Measurements from ENCODE around the gene RFX2.

The RFX2 gene

GRCh38 chr19:6059988-6060599 lies 50.2 kb downstream of the RFX2 start:
- no peak for DNase-seq (ENCODE audit: low read depth in 2 of 2)

- no peak for DNase-seq (ENCODE audit: low read depth in 2 of 2)
Observed at GRCh38 chr19:6059396-6059947, 50.8 kb downstream of the RFX2 start.

- DNase-seq (ENCODE audit: low read depth in 2 of 2): no peak
Observed at GRCh38 chr19:6058518-6059201, 51.6 kb downstream of the RFX2 start.

- DNase-seq (ENCODE audit: low read depth in 2 of 2): no peak
Observed at GRCh38 chr19:6057651-6058517, 52.4 kb downstream of the RFX2 start.

- DNase-seq (ENCODE audit: low read depth in 2 of 2): no peak
Observed at GRCh38 chr19:6056801-6057650, 53.3 kb downstream of the RFX2 start.

- DNase-seq (ENCODE audit: low read depth in 2 of 2): no peak
Observed at GRCh38 chr19:6056282-6056741, 54.0 kb downstream of the RFX2 start.

GRCh38 chr19:6055013-6055795 lies 55.1 kb downstream of the RFX2 start:
- no peak for DNase-seq (ENCODE audit: low read depth in 2 of 2)

- peak; percentile 55 to 64 for DNase-seq (ENCODE audit: low read depth in 2 of 2)
Observed at GRCh38 chr19:6048793-6049405, 61.4 kb downstream of the RFX2 start.

- DNase-seq (ENCODE audit: low read depth in 2 of 2): no peak
Observed at GRCh38 chr19:6048348-6048747, 62.0 kb downstream of the RFX2 start.

GRCh38 chr19:6047741-6048251 lies 62.5 kb downstream of the RFX2 start:
- DNase-seq (ENCODE audit: low read depth in 2 of 2): no peak

GRCh38 chr19:6047256-6047655 lies 63.0 kb downstream of the RFX2 start:
- no peak for DNase-seq (ENCODE audit: low read depth in 2 of 2)

- no peak for DNase-seq (ENCODE audit: low read depth in 2 of 2)
Observed at GRCh38 chr19:6045108-6045507, 65.2 kb downstream of the RFX2 start.

GRCh38 chr19:6044056-6044805 lies 66.1 kb downstream of the RFX2 start:
- DNase-seq (ENCODE audit: low read depth in 2 of 2): no peak

- DNase-seq (ENCODE audit: low read depth in 2 of 2): no peak
Observed at GRCh38 chr19:6042776-6043726, 67.2 kb downstream of the RFX2 start.

- DNase-seq (ENCODE audit: low read depth in 2 of 2): no peak
Observed at GRCh38 chr19:6041991-6042481, 68.3 kb downstream of the RFX2 start.

GRCh38 chr19:6041071-6041470 lies 69.2 kb downstream of the RFX2 start:
- no peak for DNase-seq (ENCODE audit: low read depth in 2 of 2)

- no peak for DNase-seq (ENCODE audit: low read depth in 2 of 2)
Observed at GRCh38 chr19:6039566-6040225, 70.6 kb downstream of the RFX2 start.
